HG03342 (cell line): ENCODE results near the gene CNBP.

Experiments used
- ATAC-seq: cut with Tn5 transposase; IDR thresholded peaks from one replicate; pipeline ENCODE4 v1.9.1; 2021; ENCODE audit warnings: mild to moderate bottlenecking, moderate library complexity; ENCODE audit not compliant: unreplicated experiment

CNBP gene

DNA sequence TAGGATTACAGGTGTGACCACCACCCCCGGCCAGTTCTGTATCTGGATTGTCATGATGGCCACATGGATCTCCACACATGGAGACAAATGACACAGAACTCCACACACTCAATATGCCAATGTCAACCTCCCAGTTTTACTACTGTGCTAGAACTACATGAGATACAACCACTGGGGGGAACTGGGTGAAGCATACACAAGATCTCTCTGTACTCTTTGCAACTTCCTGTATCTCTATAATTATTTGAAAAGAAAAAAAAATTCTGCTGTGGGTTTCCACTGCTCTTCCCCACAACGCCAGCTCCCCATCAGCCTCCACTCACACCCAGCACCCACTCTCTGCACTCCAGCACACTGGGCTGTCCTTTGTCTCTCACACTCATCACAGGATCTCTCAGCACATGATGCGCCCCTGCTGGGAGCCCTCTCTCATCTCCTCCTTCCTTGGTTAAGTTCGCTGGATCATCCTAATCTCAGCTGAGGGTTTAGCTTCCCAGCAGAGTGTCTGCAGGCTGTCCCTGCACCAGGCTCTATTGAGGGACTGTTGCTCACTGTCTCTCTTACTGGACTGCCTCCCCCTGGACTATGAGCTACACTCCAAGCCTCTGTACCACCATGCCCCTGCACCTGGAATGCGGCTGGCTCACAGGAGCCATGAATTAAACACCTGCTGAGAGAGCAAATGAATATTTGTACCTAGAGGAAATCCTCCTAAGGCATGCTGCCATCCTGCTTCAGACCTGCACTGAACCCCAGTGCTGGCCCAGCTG lies 51.4 kb downstream of the CNBP start:
- no peak for ATAC-seq

GRCh38 chr3:129131465-129132088 lies 52.1 kb downstream of the CNBP start:
- no peak for ATAC-seq

- no peak for ATAC-seq
Observed at GRCh38 chr3:129130291-129130813, 53.3 kb downstream of the CNBP start.

DNA sequence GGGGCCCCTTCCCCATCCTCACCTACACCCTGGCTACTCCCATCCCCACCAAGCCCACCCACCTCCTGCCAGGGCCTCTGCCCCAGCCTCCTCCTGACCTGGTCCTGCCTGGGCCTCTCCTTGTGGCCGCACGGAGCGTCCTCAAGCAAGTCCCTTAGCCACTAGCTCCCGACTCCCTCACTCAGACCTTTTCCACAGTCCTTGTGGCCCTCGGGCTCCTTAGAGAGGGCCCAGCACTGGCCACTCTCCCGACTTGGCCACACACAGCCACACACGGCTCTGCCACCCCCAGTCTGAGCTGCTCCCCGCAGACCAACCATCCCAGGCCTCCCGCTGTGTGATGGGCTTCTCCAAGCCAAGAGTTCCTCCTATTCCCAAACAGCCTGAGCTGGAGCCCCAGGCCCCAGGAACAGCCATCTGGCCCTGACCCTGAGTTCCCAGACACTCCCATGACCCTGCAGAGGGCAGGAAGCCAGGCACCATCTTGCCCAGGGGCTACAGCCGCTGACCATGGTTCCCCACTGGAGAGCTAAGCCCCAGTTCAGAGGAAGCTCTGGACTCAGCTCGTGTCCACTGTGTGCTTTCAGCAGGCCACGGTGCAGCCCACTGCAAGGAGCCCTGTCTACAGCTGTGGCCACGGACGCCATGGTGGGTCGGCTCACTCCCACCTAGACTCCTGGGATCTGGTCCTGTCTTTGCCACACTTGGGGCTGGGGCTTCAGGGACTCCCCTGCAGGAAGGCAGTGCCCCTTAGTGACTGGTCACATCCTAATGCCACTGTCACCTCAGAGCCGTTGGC lies 55.1 kb downstream of the CNBP start:
- no peak for ATAC-seq

- no peak for ATAC-seq
Observed at GRCh38 chr3:129126726-129127280, 56.9 kb downstream of the CNBP start.

- no peak for ATAC-seq
Observed at GRCh38 chr3:129123314-129124060, 60.2 kb downstream of the CNBP start.

DNA sequence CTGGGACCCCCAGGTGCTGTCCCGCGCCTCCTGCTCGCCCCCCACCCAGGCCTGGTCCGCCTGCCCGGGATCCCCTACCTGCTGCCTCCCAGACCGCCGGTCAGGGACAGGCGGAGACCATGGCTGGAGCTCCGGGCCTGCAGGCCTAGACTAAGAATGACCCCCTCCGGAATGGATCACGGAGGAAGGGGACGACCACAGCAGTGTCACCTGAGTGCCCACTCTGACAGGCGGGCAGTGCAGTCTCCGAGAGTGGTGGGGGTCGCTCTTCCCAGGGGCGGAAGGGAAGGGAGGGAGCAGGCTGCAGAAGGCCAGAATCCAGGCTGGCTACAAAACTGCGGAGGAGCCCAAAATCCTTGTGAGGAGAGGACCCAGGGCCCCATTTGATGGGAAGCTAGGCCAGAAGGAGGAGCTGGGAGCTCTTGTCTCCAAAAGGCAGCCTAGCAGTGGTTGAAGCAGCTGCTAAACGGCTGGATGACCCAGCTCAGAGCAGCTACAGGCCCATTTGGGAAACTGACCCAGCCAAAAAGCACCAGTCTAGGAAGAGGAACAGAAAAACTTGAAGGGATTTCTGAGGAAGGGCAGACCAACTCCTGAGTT lies 61.2 kb downstream of the CNBP start:
- no peak for ATAC-seq

- ATAC-seq, result peak; percentile 46
Observed at GRCh38 chr3:129121792-129122411, 61.8 kb downstream of the CNBP start, which contains the start of gene RAB43. TSS of gene RAB43 (minus strand) at chr3:129121804. CDS start at chr3:129121489, 315 bp downstream.

DNA sequence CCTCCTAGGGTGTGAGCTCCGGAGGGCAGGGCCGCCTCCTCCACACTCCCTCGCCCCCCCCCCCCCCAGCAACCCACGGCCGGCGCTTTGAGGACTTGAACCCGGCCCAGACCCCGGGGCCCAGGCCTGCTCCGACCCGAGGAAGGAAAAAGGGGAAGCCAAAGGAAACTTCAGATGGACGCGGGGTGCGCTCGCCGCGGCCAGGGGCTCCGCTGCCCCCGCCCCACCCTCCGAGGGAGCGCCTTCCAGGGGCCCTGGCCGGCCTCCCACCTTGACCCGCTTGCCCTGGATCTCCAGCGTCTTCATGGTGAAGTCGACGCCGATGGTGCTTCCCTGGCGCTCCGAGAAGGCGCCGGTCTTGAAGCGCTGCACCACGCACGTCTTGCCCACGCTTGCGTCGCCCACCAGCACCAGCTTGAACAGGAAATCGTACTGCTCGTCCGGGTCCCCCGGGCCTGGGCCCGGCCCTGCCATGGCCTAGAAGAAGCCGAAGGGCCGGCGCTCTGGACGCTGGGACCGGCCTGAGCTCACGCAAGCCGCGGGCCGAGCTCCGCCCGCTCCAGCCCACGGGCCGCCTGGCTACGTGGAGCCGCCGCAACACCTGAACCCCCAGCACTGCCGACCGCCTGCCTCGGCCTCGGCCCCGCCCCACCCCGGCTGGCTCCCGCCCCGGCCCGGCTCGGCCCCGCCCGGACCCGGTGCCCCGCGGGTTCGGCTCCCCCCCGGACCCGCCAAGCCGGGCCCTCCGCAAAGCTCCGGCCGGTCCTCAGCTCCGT lies 62.5 kb downstream of the CNBP start:
- no peak for ATAC-seq

DNA sequence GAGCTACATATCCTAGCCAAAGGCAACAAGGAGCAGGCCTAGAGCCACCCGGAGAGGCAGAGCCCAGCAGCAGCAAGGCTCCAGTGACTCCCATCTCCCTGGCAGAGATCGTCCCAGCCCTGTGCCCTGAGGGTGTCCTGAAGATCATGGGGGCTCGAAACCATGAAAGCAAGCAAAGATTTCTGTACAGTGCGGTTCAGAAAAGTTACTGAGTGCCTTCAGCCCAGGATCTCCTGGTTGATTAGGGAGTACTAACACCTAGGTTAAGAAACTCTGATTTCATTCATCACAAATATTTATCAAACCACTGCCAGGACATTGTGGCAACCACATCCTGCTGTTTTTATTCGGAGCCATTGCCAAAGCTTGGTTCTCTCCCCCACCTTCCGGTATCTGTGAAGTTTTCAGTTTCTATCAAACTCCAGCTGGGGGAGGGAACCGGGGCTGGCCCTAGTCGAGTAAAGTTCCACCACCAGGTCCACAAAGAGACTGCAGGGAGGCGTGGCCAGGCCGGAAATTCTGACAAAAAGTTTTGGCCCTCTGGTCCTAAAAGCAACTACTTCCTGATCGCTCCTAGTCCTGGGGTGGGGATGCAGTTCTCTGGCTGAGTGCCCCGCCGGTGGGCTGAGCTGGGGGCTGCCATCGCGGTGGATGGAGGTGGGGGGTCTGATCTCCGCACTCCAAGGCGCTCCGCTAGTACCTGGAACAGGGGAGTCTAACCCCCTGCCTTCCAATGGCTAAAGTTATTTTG lies 63.3 kb downstream of the CNBP start:
- ATAC-seq, result peak; percentile 72

DNA sequence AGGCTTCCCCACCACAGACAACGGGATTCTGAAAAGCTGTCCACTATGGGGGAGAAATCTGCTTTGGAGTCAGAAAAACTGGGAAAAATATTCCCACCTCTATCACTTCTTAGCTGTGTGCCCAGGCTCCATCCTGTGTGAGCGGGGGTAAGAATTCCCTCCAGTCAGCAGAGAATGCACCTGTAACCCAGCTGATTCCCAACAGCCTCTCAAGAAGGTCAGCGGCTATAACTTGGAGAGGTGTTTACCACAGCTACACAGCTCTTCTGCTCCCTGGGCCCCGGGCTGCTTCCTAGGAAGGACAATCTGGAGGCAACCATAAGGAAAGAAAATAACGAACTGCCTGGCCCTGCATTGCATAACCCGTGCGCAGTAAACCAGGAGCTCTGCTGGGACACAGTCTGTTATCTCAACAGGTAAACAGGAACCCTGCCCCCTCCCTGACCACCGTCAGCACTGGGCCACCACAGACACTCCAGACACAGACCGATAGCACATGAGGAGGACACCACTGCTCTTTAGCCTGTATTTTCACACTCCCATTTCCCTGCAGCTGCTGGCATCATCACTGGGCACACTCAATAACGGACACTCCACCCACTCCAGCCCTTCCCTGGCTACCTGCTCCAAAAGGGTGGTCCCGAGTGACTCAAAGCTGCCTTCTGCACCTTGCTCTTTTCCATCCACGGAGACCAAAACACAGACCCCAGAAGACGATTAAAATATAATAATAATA lies 64.2 kb downstream of the CNBP start:
- ATAC-seq, result no peak

GRCh38 chr3:129118745-129119144 lies 65.0 kb downstream of the CNBP start:
- ATAC-seq, result no peak
